ENCODE measurements around the gene SIAE. TPM values are rescaled to one million over a fixed set of nuclear protein-coding genes. Genes with fewer than 3 reads are reported as not detected.

Gene SIAE
- total RNA-seq, 1 donor from 2014 or later: 12.3 TPM

GRCh38 chr11:124600621-124601320 is 72.8 kb downstream of the SIAE start:
- intact Hi-C loops (cut with DNase I): no loop called here
- ATAC-seq: no peak
- no peak for DNase-seq (ENCODE audit: low spot score)

GRCh38 chr11:124597626-124598025 is 75.9 kb downstream of the SIAE start:
- ATAC-seq (no peak), DNase-seq (ENCODE audit: low spot score) (no peak)
- intact Hi-C loops (cut with DNase I): no loop called here

GRCh38 chr11:124595302-124595701 is 78.2 kb downstream of the SIAE start:
- ATAC-seq: no peak
- intact Hi-C loops (cut with DNase I): no loop called here
- DNase-seq (ENCODE audit: low spot score): no peak

- ATAC-seq (no peak), DNase-seq (ENCODE audit: low spot score) (no peak)
- intact Hi-C loops (cut with DNase I): no loop called here
These were observed 80.9 kb downstream of the SIAE start for GRCh38 chr11:124592627-124593026.

- ATAC-seq (no peak), DNase-seq (ENCODE audit: low spot score) (no peak)
- intact Hi-C loops (cut with DNase I): no loop called here
These were observed 82.1 kb downstream of the SIAE start for GRCh38 chr11:124591430-124591829.

- intact Hi-C loops (cut with DNase I): no loop called here
- DNase-seq (ENCODE audit: low spot score): peak; percentile 81
These were observed 87.2 kb downstream of the SIAE start for GRCh38 chr11:124586238-124586860.

GRCh38 chr11:124584681-124585372 is 88.7 kb downstream of the SIAE start:
- DNase-seq (ENCODE audit: low spot score): no peak
- intact Hi-C loops (cut with DNase I): no loop called here
- no peak for ATAC-seq

More at GRCh38 chr11:124586238-124586860, 87.2 kb downstream of the SIAE start:
- ATAC-seq: no peak

- no peak for DNase-seq (ENCODE audit: low spot score)
- no peak for ATAC-seq
- intact Hi-C loops (cut with DNase I): no loop called here
These were observed 89.8 kb downstream of the SIAE start for GRCh38 chr11:124583781-124584180.

Other genes with a start within 250 kb of the SIAE start
- gene OR8B4, start 248.9 kb downstream of the SIAE start, total RNA-seq: not detected
- gene OR8B8, start 228.0 kb downstream of the SIAE start, total RNA-seq: not detected
- not detected for gene OR8B12, start 130.1 kb downstream of the SIAE start, total RNA-seq
- not detected for gene OR8A1, start 103.7 kb downstream of the SIAE start, total RNA-seq
- not detected for gene PANX3, start 62.3 kb downstream of the SIAE start, total RNA-seq
- 38.8 TPM for gene TBRG1, start 50.9 kb downstream of the SIAE start, total RNA-seq
- gene SPA17, start 165 bp upstream of the SIAE start, total RNA-seq: 2.5 TPM
- gene NRGN, start 66.2 kb upstream of the SIAE start, total RNA-seq: 6.2 TPM
- gene VSIG2, start 78.5 kb upstream of the SIAE start, total RNA-seq: 2.0 TPM
- gene ESAM, start 88.6 kb upstream of the SIAE start, total RNA-seq: 61.0 TPM
- 22.1 TPM for gene MSANTD2, start 126.7 kb upstream of the SIAE start, total RNA-seq
- 36.6 TPM for gene ROBO3, start 191.7 kb upstream of the SIAE start, total RNA-seq
- gene ROBO4, start 224.1 kb upstream of the SIAE start, total RNA-seq: 34.4 TPM
- gene HEPN1, start 245.5 kb upstream of the SIAE start, total RNA-seq: not detected

Data from sciatic nerve (tissue), 2 donors.